MM.1S (cell line): ENCODE measurements around the gene FKBP8.

ENCODE experiments used
- DNase-seq: peaks from one replicate; pipeline ENCODE4 v3.0.0-alpha.2; 2015
- H2AFZ ChIP-seq: fragments of 300-600 bp; sonication (generic); 2 replicates; pipeline ENCODE4 v1.6.0; 2016; ENCODE audit warnings: antibody characterized with exemption, low read length
- H3F3A ChIP-seq: fragments of 300-600 bp; sonication (generic); 2 replicates; pipeline ENCODE4 v1.6.1; 2016; ENCODE audit warnings: mild to moderate bottlenecking, antibody characterized with exemption, low read length, moderate library complexity, mixed read lengths; ENCODE audit not compliant: insufficient read depth
- H3K27ac ChIP-seq: fragments of 300-600 bp; sonication (generic); 2 replicates; pipeline ENCODE4 v1.5.1; 2016; ENCODE audit warnings: mild to moderate bottlenecking, low read length
- H3K27me3 ChIP-seq: fragments of 300-600 bp; sonication (generic); replicated peaks from 2 replicates; pipeline ENCODE4 v1.6.0; 2016; ENCODE audit warnings: low read length; ENCODE audit not compliant: insufficient read depth
- H3K36me3 ChIP-seq: fragments of 300-600 bp; sonication (generic); replicated peaks from 2 replicates; pipeline ENCODE4 v1.6.1; 2016; ENCODE audit warnings: mild to moderate bottlenecking, low read length, mixed read lengths; ENCODE audit not compliant: insufficient read depth
- H3K4me1 ChIP-seq: fragments of 300-600 bp; sonication (generic); 2 replicates; pipeline ENCODE4 v1.6.1; 2016; ENCODE audit warnings: low read length, mixed read lengths
- H3K4me2 ChIP-seq: fragments of 300-600 bp; sonication (generic); 2 replicates; pipeline ENCODE4 v1.6.0; 2016; ENCODE audit warnings: low read depth, low read length
- H3K4me3 ChIP-seq: fragments of 300-600 bp; sonication (generic); 2 replicates; pipeline ENCODE4 v1.5.1; 2016; ENCODE audit warnings: low read length, mixed read lengths
- H3K79me2 ChIP-seq: fragments of 300-600 bp; sonication (generic); 2 replicates; pipeline ENCODE4 v1.6.1; 2016; ENCODE audit warnings: mixed run types, low read length, mixed read lengths
- H3K9ac ChIP-seq: fragments of 300-600 bp; sonication (generic); 2 replicates; pipeline ENCODE4 v1.6.1; 2016; ENCODE audit warnings: low read length, mixed read lengths
- H3K9me2 ChIP-seq: fragments of 300-600 bp; sonication (generic); replicated peaks from 2 replicates; pipeline ENCODE4 v1.6.1; 2016; ENCODE audit warnings: mild to moderate bottlenecking, low read length, mixed read lengths; ENCODE audit not compliant: insufficient read depth
- H3K9me3 ChIP-seq: fragments of 300-600 bp; sonication (generic); replicated peaks from 2 replicates; pipeline ENCODE4 v1.6.1; 2016; ENCODE audit warnings: mild to moderate bottlenecking, low read length, mixed read lengths; ENCODE audit not compliant: insufficient read depth
- H4K20me1 ChIP-seq: fragments of 300-600 bp; sonication (generic); 2 replicates; pipeline ENCODE4 v1.6.1; 2016; ENCODE audit warnings: mild to moderate bottlenecking, low read length, moderate library complexity, mixed read lengths; ENCODE audit not compliant: insufficient read depth
- CTCF ChIP-seq: fragments of 300-600 bp; sonication (generic); IDR thresholded peaks from 2 replicates; pipeline ENCODE4 v1.5.1; 2016; ENCODE audit warnings: antibody characterized with exemption, low read length, mixed read lengths
- EZH2 ChIP-seq: fragments of 300-600 bp; sonication (generic); optimal IDR thresholded peaks from 2 replicates; pipeline ENCODE3; 2017; ENCODE audit warnings: low read depth, mild to moderate bottlenecking, antibody characterized with exemption, low read length, mixed read lengths
- EZH2phosphoT487 ChIP-seq: fragments of 300-600 bp; sonication (generic); IDR thresholded peaks from 2 replicates; pipeline ENCODE4 v1.6.1; 2018; ENCODE audit warnings: antibody characterized with exemption, low read length

Gene FKBP8

GRCh38 chr19:18537431-18537830 is 5.9 kb downstream of the FKBP8 start:
- H3K9ac ChIP-seq = no peak overlapping the region
- no peak for DNase-seq
- no peak overlapping the region for H3K4me3 ChIP-seq
- H3K4me2 ChIP-seq = no peak overlapping the region
- H3K4me1 ChIP-seq = no peaks in the 10 kb centered on the region
- H3K9me2 ChIP-seq = no peaks in the 10 kb centered on the region
- TF ChIP-seq CTCF = no peak
- TF ChIP-seq EZH2phosphoT487 = no peak
- TF ChIP-seq EZH2 = no peak
- H4K20me1 ChIP-seq = no peaks in the 10 kb centered on the region
- no peak overlapping the region for H3K27ac ChIP-seq
- H3F3A ChIP-seq = no peaks in the 10 kb centered on the region
- peaks cover 5% of the 10 kb centered on the region; the same call in 1 of the 2 replicates for H3K79me2 ChIP-seq
- H2AFZ ChIP-seq = no peak overlapping the region
- H3K9me3 ChIP-seq = no peaks in the 10 kb centered on the region
- no peaks in the 10 kb centered on the region for H3K36me3 ChIP-seq
- H3K27me3 ChIP-seq = no peaks in the 10 kb centered on the region

GRCh38 chr19:18536475-18536874 is 6.9 kb downstream of the FKBP8 start:
- Histone ChIP-seq H3K4me1 (no peaks in the 10 kb centered on the region), H3K4me2 (no peak overlapping the region), H3K9me3 (no peaks in the 10 kb centered on the region), H3K79me2 (no peaks in the 10 kb centered on the region), H3K9me2 (no peaks in the 10 kb centered on the region), H2AFZ (no peak overlapping the region), H3K9ac (no peak overlapping the region), H3K36me3 (no peaks in the 10 kb centered on the region), H3K27ac (no peak overlapping the region), H4K20me1 (no peaks in the 10 kb centered on the region), H3K27me3 (no peaks in the 10 kb centered on the region), H3K4me3 (no peak overlapping the region), H3F3A (no peaks in the 10 kb centered on the region)
- TF ChIP-seq CTCF = no peak
- no peak for TF ChIP-seq EZH2
- TF ChIP-seq EZH2phosphoT487 = no peak
- no peak for DNase-seq

GRCh38 chr19:18533058-18533457 is 10.3 kb downstream of the FKBP8 start:
- Histone ChIP-seq H3K9ac (no peak overlapping the region), H3K36me3 (no peaks in the 10 kb centered on the region), H2AFZ (no peak overlapping the region)

More at GRCh38 chr19:18533058-18533457, 10.3 kb downstream of the FKBP8 start:
- no peak overlapping the region for H3K4me3 ChIP-seq
- no peak overlapping the region for H3K4me2 ChIP-seq
- peaks cover 2% of the 10 kb centered on the region; the same call in 1 of the 2 replicates for H3K4me1 ChIP-seq
- H3K79me2 ChIP-seq = no peaks in the 10 kb centered on the region
- DNase-seq = no peak
- no peak overlapping the region for H3K27ac ChIP-seq
- H3F3A ChIP-seq = no peaks in the 10 kb centered on the region
- H4K20me1 ChIP-seq = no peaks in the 10 kb centered on the region
- H3K9me2 ChIP-seq = no peaks in the 10 kb centered on the region
- TF ChIP-seq EZH2 = no peak
- no peak for TF ChIP-seq EZH2phosphoT487
- TF ChIP-seq CTCF = no peak
- H3K9me3 ChIP-seq = no peaks in the 10 kb centered on the region
- no peaks in the 10 kb centered on the region for H3K27me3 ChIP-seq
